Thoracic aorta (tissue), 2 donors: ENCODE data around the gene TMEM101. TPM values are rescaled to one million over a fixed set of nuclear protein-coding genes. Genes with fewer than 3 reads are reported as not detected.
"Not testable (repeated sequence)": the region's sequence is repeated elsewhere in the genome, so short reads cannot be mapped to it uniquely, and the experiment has no call there.

ENCODE experiments used
- ATAC-seq: fragments of 150-250 bp; one replicate; pipeline ENCODE4 v1.8.0; 2017; ENCODE audit warnings: low read depth; ENCODE audit not compliant: insufficient number of reproducible peaks, low FRiP score
- DNase-seq: peaks from one replicate; pipeline ENCODE4 v3.0.0-alpha.2; 2020; ENCODE audit warnings: low spot score
- H3K27ac ChIP-seq, 2 donors: fragments of 200-600 bp; sonication (generic); 1 replicate in 1 of 2; 2 replicates in 1 of 2; pipeline ENCODE4 v1.5.1; 2016; ENCODE audit warnings: mild to moderate bottlenecking in 2 of 2, moderate library complexity in 2 of 2
- H3K27me3 ChIP-seq: fragments of 200-600 bp; sonication (generic); replicated peaks from 2 replicates; pipeline ENCODE4 v1.6.0; 2016; ENCODE audit warnings: mild to moderate bottlenecking; ENCODE audit not compliant: insufficient read depth
- H3K36me3 ChIP-seq: fragments of 200-600 bp; sonication (generic); one replicate; pipeline ENCODE4 v1.5.1; 2016
- H3K4me1 ChIP-seq, 2 donors: fragments of 200-600 bp; sonication (generic); 1 replicate in 1 of 2; 2 replicates in 1 of 2; pipeline versions ENCODE4 v1.5.1 to v1.6.0; 2016; ENCODE audit warnings: low read depth in 2 of 2, mild to moderate bottlenecking in 1 of 2; ENCODE audit not compliant: control insufficient read depth in 1 of 2
- H3K4me3 ChIP-seq: fragments of 200-600 bp; sonication (generic); 2 replicates; pipeline ENCODE4 v1.5.1; 2016; ENCODE audit warnings: mild to moderate bottlenecking
- H3K9me3 ChIP-seq: fragments of 200-600 bp; sonication (generic); 2 replicates; pipeline ENCODE4 v1.5.1; 2016
- total RNA-seq, 2 donors: library from RNA; depleted of rRNA; stranded (reverse); fragments of >200 nt; gene quantifications; one replicate each; pipeline versions ENCODE4 v1.1.0 to v1.2.3, GENCODE V29; 2016
- TF ChIP-seq, protein P1 (sequence below): fragments of 200-600 bp; sonication (generic); IDR thresholded peaks from one replicate; pipeline ENCODE4 v1.5.1; 2019; ENCODE audit warnings: antibody characterized with exemption

Gene TMEM101
- total RNA-seq, 2 donors from 2014 or later, result 21.9 to 24.4 TPM

DNA sequence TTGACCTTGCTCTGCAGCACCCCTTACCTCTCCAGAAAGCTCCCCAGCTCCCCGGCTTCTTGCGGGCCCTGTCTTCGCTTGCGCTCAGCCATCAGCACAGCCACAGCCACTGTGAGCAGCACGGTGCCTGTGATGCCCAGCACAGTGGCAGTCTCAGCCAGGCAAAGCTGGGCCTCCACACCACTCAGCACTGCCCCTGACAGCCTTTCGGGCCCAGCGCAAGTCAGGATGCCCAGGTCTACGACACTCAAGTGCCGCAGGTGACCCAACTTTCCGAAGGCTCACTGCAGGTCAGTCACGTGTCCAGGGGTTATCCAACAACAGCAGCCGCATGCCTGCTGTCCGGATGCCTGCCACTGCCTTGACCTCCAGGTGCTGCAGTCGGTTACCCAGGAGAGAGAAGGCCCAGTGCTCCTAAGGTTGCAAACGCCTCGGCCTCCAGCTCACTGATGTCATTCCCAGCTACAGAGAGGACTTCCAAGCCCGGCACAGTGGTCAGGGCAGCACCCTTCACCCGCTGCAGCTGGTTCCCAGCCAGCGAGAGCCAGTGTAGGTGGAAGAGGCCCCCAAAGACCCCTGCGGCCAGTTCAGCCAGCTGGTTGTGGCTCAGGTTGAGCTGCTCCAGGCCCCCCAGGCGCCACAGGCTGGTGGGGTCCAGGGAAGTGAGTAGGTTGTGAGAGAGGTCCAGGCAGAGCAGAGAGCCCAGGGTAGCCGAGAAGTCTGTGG is 8.9 kb upstream of the TMEM101 start:
- Histone ChIP-seq H3K36me3 (peaks cover 3% of the 10 kb centered on the region), H3K27ac (no peak overlapping the region), H3K4me1 (no peaks in the 10 kb centered on the region), H3K9me3 (no peaks in the 10 kb centered on the region), H3K4me3 (no peak overlapping the region), H3K27me3 (no peaks in the 10 kb centered on the region)
- DNase-seq (no peak), ATAC-seq (no peak)
- TF ChIP-seq, protein P1, sequence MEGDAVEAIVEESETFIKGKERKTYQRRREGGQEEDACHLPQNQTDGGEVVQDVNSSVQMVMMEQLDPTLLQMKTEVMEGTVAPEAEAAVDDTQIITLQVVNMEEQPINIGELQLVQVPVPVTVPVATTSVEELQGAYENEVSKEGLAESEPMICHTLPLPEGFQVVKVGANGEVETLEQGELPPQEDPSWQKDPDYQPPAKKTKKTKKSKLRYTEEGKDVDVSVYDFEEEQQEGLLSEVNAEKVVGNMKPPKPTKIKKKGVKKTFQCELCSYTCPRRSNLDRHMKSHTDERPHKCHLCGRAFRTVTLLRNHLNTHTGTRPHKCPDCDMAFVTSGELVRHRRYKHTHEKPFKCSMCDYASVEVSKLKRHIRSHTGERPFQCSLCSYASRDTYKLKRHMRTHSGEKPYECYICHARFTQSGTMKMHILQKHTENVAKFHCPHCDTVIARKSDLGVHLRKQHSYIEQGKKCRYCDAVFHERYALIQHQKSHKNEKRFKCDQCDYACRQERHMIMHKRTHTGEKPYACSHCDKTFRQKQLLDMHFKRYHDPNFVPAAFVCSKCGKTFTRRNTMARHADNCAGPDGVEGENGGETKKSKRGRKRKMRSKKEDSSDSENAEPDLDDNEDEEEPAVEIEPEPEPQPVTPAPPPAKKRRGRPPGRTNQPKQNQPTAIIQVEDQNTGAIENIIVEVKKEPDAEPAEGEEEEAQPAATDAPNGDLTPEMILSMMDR, result no peak

DNA sequence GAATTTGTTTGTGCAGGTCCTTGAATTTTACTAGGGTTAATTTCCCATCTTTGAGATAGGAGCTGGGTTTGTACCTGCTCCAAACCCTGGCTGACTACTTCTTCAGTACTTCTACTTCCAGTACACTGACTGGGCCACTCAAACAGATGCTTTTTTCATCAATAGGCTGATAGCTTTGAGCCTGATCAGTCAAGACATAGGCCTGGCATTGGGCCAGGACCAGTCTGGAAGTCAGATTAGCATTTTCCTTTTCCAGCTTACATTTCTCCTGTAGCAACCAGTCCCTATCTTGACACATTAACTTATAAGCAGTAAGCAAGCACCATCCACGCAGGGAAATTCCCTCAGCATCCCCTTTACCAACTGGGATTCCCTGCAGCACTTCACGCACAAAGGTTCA is 7.5 kb upstream of the TMEM101 start:
- Histone ChIP-seq H3K27ac (no peak overlapping the region), H3K4me1 (no peaks in the 10 kb centered on the region), H3K4me3 (no peak overlapping the region), H3K27me3 (no peaks in the 10 kb centered on the region), H3K36me3 (no peaks in the 10 kb centered on the region), H3K9me3 (no peaks in the 10 kb centered on the region)
- TF ChIP-seq, protein P1, result no peak
- no peak for DNase-seq
- no peak for ATAC-seq

DNA sequence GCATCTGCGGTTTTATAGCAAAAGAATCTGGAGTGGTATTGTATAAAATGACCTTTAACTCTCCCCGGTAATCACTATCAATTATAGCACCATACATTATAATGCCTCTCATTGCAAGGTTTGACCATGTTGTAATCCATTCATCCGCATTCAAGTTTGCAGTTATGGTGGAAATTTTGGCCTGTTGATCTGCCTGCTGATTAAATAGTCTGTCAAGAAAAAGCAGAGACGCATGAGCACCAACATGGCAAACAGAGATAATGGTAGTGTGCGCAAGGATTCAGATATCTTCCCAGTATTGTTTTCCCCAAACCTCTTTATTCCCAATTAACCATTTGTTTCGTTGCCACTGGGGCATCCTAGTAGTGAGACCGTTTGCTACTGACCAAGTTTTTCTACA is 6.5 kb upstream of the TMEM101 start:
- H3K4me1 ChIP-seq, H3K4me3 ChIP-seq, H3K27me3 ChIP-seq, H3K9me3 ChIP-seq, ATAC-seq, H3K27ac ChIP-seq, DNase-seq, H3K36me3 ChIP-seq: not testable (repeated sequence)

DNA sequence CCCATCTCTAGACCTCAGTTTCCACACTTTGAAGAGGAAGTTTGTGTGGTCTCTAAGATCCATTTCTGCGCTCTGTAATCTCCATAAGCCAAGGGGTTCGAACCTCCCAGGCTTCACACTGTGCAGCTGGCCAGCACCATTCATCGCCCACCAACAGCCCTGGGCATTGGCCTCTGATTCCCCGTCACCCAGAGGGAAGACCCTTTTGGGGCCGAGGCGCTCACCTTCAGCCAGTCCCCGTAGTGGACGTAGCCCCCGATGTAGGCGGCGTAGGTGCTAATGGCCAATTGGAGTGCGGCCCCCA is 678 bp downstream of the TMEM101 start:
- H3K27me3 ChIP-seq, result no peaks in the 10 kb centered on the region
- no peak overlapping the region for H3K27ac ChIP-seq
- DNase-seq (no peak), ATAC-seq (no peak)
- no peaks in the 10 kb centered on the region for H3K9me3 ChIP-seq
- H3K4me3 ChIP-seq, result peak overlapping the region; percentile 96
- peaks cover 3% of the 10 kb centered on the region for H3K36me3 ChIP-seq
- H3K4me1 ChIP-seq, result peaks cover 9 to 13% of the 10 kb centered on the region in 2 donors
- TF ChIP-seq, protein P1, result no peak

DNA sequence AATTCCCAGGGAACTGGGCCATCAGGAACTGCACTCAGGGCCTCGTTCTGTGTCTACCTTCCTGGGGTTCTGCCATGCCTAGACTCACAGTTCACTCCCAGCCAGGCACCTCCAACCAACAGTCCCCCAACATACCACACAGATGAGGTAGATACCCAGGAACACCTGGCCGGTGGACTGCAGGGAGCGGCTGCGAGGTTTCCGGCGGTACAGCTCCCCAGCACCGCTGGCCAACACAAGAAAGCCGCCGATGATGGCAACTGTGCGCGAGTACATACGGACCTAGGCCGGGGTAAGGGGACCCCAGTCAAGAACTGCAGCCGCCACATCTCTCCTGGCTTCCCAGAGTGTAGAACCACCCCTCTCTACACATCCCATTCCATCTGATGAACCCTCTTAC is 1.9 kb downstream of the TMEM101 start:
- TF ChIP-seq, protein P1, result no peak
- no peak overlapping the region for H3K27ac ChIP-seq
- H3K4me3 ChIP-seq, result no peak overlapping the region
- ATAC-seq (no peak), DNase-seq (no peak)
- no peaks in the 10 kb centered on the region for H3K9me3 ChIP-seq
- H3K36me3 ChIP-seq, result peaks cover 3% of the 10 kb centered on the region
- H3K27me3 ChIP-seq, result no peaks in the 10 kb centered on the region
- H3K4me1 ChIP-seq, result peaks cover 14 to 18% of the 10 kb centered on the region in 2 donors

DNA sequence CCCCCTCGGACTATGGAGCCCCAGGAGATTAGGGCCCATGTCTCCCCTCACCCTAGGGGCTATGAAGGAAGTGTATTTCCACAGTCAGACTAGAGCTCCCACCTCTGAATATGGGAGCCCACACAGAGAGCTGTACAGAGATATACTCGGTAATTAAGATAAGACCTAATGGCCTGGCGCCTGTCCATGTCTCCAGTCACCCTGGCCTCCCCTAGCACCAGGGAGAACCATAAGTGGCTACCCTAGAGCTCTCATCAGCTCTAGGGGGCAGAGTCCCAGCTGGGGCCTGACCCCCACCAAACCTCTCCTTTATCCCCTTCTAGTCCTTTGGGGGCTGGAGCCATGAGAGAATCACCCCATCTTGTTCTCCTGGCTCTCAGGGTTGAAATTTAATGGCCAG is 2.4 kb downstream of the TMEM101 start:
- TF ChIP-seq, protein P1, result no peak
- no peaks in the 10 kb centered on the region for H3K27me3 ChIP-seq
- H3K27ac ChIP-seq, result no peak overlapping the region
- DNase-seq (no peak), ATAC-seq (no peak)
- no peak overlapping the region for H3K4me3 ChIP-seq
- peaks cover 19 to 23% of the 10 kb centered on the region in 2 donors for H3K4me1 ChIP-seq
- H3K9me3 ChIP-seq, result no peaks in the 10 kb centered on the region
- peaks cover 3% of the 10 kb centered on the region for H3K36me3 ChIP-seq
